A673 (cell line): ENCODE measurements around the gene SCUBE2.

Experiments used
- CTCF ChIP-seq: fragments of 300-800, 200-600 bp; sonication (generic); conservative IDR thresholded peaks from 2 replicates; pipeline ENCODE4 v1.5.1; 2017; ENCODE audit warnings: low read depth, mild to moderate bottlenecking, antibody characterized with exemption, low read length, moderate library complexity, mixed read lengths
- EZH2 ChIP-seq: fragments of 200-600 bp; sonication (generic); IDR thresholded peaks from 2 replicates; pipeline ENCODE4 v1.6.1; 2017; ENCODE audit warnings: borderline replicate concordance, low read depth, mild to moderate bottlenecking, mixed read lengths, antibody characterized with exemption, low read length; ENCODE audit not compliant: poor library complexity, severe bottlenecking

GRCh38 chr11:9038541-9038940 is 52.9 kb downstream of the SCUBE2 start:
- TF ChIP-seq EZH2 (no peak), CTCF (no peak)
